NCI-H2196 treated with DMSO at 0.1 percent for 48 hours (cell line): ENCODE data around the gene SLBP.
"Not testable (repeated sequence)": the region's sequence is repeated elsewhere in the genome, so short reads cannot be mapped to it uniquely, and the experiment has no call there.

Experiments used
- DNase-seq: peaks from one replicate; lab custom pipeline; 2025; ENCODE audit not compliant: unreplicated experiment; lab: John Stamatoyannopoulos, UW

The SLBP gene

GRCh38 chr4:1678244-1678643 lies 33.9 kb downstream of the SLBP start:
- DNase-seq: no peak

DNA sequence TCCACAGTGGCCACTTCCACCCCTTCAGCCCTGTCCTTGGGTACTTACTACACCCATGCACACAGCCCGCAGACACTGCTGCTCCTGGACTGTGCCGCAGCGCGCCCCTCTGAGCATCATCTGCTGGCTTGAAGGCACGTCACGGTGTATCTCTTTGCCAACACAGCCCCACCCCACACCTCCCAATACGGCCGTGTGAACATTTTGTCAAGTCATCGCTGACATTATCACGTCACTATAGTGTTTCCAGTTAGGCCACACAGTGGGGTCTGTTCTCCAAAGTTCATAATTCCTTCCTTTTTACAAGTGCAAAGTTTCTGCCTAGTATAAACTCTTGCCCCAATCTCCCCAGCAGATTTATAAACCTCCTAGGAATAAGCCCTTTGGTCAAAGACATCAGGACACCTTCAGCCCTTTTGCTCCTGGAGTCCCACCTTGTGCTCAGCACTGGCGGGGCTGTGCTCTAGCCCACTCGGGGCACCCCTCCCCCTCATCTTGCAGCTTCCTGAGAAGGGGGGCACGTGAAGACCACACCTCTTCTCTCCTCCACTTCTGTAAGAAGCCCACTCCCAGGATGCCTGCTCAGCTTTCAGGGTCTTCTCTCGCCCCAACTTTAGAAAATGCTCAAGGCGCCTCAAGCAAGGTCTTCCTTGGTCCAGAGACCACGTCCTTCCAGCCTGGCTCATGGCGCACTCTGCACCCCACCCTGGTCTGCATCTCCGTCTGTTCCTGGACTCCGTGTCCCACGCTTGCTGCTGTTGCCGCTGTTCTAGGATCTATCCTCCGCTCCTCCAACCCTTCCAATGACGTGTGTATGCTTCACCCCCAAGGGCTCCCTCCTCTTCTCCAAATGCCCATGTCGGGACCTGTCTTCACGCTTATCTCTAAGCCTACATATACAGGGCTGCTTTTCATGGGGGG lies 35.3 kb downstream of the SLBP start:
- DNase-seq: no peak

GRCh38 chr4:1675802-1676137 lies 36.3 kb downstream of the SLBP start:
- no peak for DNase-seq

DNA sequence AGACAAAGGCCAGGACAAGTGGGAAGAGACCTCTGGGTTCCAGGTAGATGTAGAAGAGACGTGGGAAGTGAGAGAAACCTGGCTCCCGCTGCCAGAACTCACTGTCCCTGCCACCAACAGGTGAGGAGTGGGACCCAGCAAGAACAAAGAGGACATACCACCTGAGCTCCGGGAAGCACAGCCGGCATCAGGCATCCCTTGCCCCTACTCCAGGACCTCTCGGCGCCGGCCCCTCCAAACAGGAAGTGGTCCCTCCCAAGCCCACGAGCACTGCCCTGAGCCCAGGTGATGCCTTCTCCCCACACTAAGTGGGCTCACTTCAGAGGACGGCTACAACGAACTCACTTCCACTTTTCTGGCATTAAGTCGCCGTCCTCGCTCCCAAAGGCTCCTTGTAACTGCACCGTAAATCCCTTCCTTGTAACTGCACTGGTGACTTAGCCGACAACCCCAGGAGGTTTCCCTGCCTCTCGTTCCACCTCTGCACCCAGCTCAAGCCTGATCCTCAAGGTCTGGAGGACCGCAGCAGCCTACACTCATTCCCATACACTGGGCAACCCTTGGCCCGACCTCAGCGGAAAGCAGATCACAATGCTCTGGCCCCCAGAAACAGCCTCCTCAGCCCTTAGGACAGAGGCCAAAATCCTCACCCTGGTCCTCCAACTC lies 36.9 kb downstream of the SLBP start:
- no peak for DNase-seq

DNA sequence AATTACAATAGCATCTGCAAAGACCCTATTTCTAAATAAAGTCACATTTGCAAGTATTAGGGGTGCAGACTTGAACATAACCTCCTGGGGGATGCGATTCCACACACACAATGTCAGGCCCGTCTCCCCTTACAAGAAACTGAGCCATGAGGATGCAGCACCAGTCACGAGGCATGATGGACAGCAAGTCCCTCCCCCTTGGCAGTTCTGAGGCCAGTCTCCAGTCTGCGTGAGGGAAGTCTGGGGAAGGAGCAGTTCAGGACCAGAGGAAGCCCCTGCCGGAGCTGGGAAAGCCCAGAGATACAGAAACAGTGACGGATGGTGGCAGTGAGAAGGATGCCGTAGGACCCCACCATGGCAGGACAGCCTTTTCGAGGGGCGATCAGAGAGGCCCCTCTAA lies 37.4 kb downstream of the SLBP start:
- no peak for DNase-seq

GRCh38 chr4:1673671-1674070 lies 38.4 kb downstream of the SLBP start:
- no peak for DNase-seq

DNA sequence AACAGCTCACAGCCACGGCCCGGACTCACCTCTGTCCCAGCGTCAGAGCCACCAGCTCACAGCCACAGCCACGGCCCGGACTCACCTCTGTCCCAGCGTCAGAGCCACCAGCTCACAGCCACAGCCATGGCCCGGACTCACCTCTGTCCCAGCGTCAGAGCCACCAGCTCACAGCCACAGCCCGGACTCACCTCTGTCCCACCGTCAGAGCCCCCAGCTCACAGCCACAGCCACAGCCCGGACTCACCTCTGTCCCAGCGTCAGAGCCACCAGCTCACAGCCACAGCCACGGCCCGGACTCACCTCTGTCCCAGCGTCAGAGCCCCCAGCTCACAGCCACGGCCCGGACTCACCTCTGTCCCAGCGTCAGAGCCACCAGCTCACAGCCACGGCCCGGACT lies 41.1 kb downstream of the SLBP start:
- DNase-seq: not testable (repeated sequence)

DNA sequence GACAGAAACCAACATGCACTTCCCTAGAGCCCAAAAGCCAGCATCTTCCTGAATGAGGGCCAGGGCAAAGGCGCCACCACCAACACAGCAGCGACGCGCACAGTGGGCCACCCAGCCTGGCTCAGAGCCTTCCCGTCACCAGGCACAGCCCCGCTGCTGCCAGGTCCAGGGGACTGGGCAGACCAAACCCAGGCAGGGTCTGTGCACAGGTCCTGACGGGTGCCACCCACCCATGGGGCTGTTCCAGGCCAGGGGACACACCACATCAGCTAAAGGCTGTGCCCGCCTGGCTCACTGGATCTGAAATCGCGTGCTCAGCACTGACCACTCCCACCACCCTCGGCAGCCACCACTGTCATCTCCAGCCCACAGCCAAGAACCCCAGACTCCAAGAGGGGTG lies 41.8 kb downstream of the SLBP start:
- DNase-seq: no peak

- no peak for DNase-seq
These were observed 42.3 kb downstream of the SLBP start for GRCh38 chr4:1669850-1670249.

- no peak for DNase-seq
These were observed 42.8 kb downstream of the SLBP start for GRCh38 chr4:1669270-1669669.

DNA sequence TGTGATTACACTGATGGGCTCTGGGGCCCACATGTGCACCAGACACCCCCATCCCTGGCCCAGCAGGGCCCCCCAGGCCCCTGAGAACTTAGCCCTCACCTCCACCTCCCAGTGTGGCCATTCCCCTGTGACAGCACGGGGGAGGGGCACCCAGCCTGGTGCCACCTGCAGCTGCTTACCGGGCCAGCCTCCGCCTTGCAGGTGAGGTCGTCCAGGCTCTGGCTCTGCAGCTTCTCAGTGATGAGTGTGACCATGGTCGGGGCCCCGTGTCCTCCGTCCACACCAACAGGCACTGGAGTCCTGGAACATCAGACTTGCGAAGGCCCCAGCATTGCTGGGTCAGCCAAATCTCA lies 43.7 kb downstream of the SLBP start:
- DNase-seq: no peak

GRCh38 chr4:1667273-1667672 lies 44.8 kb downstream of the SLBP start:
- DNase-seq: no peak

DNA sequence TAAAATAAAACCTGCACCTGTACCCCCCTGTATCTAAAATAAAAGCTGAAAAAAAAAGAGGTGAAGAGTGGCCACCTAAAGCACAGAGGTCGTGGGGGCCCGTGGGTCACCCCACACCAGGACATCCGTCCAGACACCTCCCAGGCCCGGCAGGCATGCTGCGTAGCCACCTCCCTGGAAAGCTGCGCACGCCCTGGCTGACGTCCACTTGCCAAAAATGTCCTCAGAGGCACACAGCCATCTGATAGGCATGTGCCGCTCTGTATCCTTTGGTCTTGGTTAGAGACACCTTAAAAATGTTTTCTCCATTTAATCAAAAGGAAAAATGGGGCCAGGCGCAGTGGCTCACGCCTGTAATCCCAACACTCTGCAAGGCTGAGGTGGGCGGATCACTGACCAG lies 45.7 kb downstream of the SLBP start:
- DNase-seq: no peak

DNA sequence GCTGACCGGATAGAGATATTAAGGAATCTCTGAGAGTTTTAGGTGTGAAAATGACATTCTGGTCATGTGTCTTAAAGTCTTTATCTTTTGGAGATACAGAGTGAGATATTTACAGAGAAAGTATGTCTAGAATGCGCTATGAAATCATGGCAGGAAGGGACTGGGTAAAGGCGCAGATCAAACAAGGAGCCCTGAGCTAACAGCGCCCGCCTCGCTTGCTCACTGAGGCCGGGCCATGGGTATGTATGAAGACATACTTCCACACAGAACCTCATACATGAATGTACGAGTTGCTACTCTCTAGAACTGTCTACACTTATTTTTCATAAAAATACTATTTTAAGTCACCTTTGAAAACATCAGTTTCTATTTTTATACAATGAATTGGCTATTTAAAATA lies 48.0 kb downstream of the SLBP start:
- no peak for DNase-seq

GRCh38 chr4:1663549-1663948 lies 48.6 kb downstream of the SLBP start:
- no peak for DNase-seq

- DNase-seq: no peak
These were observed 50.4 kb downstream of the SLBP start for GRCh38 chr4:1661695-1662094.

- no peak for DNase-seq
These were observed 51.0 kb downstream of the SLBP start for GRCh38 chr4:1660948-1661677.

DNA sequence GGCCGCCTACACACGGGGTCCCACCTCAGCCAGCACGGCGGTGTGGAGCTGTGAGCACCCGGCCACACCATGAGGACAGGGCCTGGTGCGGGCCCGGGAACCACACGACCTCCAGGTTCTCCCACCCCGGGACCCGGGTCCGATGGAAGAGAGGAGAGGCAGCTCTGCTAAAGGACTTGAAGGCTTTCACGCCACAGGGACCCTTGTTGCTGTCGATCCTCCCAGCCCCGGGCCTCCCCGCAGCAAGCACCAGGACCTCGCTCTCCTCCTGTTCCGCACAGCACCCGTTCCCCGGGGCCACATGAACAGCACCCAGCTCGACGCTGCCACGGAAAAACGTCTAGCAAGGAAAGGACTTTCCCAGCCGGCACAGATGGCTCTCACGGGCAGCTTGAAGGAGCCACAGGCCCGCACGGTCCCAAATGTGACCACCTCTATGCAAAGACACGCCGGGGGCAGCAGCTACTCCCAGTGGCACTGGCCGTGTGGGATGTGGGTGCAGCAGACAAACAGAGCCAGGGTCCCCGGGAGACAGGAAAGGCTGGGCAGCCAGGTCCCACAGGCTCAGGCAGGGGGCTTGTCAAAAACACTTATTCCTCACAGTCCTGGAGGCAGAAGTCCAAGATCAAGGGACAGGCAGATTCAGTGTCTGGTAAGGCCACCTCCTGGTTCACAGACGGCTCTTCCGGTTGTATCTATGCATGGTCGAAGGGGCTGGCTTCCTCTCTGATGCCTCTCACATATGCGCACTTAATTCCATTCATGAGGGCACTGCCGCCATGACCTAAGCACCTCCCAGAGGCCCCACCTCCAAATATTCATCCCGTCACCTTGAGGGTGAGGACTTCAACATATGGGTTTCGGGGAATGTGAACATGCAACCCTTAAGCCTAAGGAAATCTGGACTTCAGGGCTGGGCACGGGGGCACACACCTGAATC lies 52.7 kb downstream of the SLBP start:
- DNase-seq: no peak

DNA sequence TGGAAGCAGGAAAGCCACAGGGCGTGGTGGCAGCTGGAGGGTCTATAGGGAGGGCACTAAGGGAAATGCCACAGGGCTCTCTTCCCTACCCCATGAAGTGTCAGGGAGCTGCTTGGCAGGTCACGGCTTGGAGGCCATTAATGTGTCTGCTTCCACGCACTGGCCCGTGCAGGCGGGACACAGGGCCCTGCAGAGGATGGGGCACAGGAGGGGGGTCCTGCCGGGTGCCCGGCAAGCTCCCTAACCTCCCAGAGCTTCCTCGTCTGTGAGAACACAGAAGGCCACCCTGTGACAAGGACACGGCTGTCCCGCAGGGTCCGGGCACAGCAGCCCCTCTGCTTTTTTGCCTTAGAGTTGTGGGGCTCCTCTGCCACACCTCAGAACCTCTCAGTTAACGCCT lies 53.5 kb downstream of the SLBP start:
- DNase-seq: no peak

DNA sequence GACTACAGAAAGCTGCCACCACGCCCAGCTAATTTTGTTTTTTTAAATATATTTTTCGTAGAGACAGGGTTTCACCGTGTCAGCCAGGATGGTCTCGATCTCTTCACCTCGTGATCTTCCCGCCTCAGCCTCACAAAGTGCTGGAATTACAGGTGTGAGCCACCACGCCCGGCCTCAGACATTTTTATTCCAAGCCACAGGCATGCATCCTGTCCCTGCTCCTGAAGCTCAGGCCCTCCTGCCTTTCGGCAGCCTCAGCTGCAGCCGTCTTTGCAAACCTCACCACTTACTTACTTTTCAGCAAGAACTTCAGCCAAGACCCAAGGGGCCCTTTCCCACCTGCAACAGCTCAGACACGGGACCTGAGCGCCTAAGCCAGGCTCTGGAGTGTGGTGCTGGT lies 54.0 kb downstream of the SLBP start:
- DNase-seq: no peak

- DNase-seq: no peak
These were observed 55.1 kb downstream of the SLBP start for GRCh38 chr4:1656986-1657385.
